ENCODE measurements around the gene PLXNA2. TPM values are rescaled to one million over a fixed set of nuclear protein-coding genes. Genes with fewer than 3 reads are reported as not detected.

PLXNA2 gene
- total and polyA plus RNA-seq, 8 donors = 48.7 to 137 (median 72.9) TPM

- intact Hi-C loops (cut with DNase I) = no loop called here
- Histone ChIP-seq H3K36me3 (no peaks in the 10 kb centered on the region), H3K9me3 (no peaks in the 10 kb centered on the region), H3K4me3 (no peak overlapping the region), H3K4me1 (peaks cover 7 to 19% (median 8%) of the 10 kb centered on the region in 3 donors), H3K27me3 (no peaks in the 10 kb centered on the region), H3K27ac (no peak overlapping the region)
- WGBS, 2 donors = 76 to 82% methylated on average over 5 of the region's 5 CpGs
- TF ChIP-seq, protein P1, sequence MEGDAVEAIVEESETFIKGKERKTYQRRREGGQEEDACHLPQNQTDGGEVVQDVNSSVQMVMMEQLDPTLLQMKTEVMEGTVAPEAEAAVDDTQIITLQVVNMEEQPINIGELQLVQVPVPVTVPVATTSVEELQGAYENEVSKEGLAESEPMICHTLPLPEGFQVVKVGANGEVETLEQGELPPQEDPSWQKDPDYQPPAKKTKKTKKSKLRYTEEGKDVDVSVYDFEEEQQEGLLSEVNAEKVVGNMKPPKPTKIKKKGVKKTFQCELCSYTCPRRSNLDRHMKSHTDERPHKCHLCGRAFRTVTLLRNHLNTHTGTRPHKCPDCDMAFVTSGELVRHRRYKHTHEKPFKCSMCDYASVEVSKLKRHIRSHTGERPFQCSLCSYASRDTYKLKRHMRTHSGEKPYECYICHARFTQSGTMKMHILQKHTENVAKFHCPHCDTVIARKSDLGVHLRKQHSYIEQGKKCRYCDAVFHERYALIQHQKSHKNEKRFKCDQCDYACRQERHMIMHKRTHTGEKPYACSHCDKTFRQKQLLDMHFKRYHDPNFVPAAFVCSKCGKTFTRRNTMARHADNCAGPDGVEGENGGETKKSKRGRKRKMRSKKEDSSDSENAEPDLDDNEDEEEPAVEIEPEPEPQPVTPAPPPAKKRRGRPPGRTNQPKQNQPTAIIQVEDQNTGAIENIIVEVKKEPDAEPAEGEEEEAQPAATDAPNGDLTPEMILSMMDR (IDR thresholded peaks at IDR 0.05) = no peak
- FAIRE-seq = no peak
- DNase-seq = no peak
- ATAC-seq = no peak
Observed at GRCh38 chr1:208118306-208118705, 125.9 kb downstream of the PLXNA2 start.

GRCh38 chr1:208117826-208118225 is 126.4 kb downstream of the PLXNA2 start:
- no peaks in the 10 kb centered on the region for H3K9me3 ChIP-seq
- H3K4me1 ChIP-seq = peaks cover 7 to 19% (median 8%) of the 10 kb centered on the region in 3 donors
- no peak for ATAC-seq
- TF ChIP-seq, protein P1 (IDR thresholded peaks at IDR 0.05) = no peak
- no peaks in the 10 kb centered on the region for H3K27me3 ChIP-seq
- WGBS, 2 donors = 78% methylated on average over 4 of the region's 4 CpGs
- FAIRE-seq = no peak
- no peak overlapping the region for H3K27ac ChIP-seq
- intact Hi-C loops (cut with DNase I) = no loop called here
- no peaks in the 10 kb centered on the region for H3K36me3 ChIP-seq
- H3K4me3 ChIP-seq = no peak overlapping the region
- no peak for DNase-seq

DNA sequence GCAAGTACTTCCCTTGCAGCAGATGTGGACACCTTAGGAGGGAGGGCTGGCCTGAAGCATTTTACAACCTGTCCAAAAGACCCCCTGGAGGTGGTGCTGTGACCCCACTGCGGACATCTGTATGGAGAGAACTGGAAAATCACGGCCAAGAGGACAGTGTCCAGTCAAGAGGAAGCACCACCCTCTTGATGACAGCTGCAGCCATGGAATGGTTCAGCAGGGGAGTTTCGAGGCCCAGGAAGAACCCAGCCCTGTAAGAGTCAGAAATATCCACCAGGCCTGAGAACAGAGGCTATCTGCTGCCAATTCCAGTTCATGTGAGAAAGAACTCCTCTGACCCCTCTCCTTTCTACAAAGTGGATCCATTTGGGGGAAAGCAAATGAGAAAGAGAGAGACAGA is 126.8 kb downstream of the PLXNA2 start:
- peaks cover 7 to 19% (median 8%) of the 10 kb centered on the region in 3 donors for H3K4me1 ChIP-seq
- no peak for FAIRE-seq

DNA sequence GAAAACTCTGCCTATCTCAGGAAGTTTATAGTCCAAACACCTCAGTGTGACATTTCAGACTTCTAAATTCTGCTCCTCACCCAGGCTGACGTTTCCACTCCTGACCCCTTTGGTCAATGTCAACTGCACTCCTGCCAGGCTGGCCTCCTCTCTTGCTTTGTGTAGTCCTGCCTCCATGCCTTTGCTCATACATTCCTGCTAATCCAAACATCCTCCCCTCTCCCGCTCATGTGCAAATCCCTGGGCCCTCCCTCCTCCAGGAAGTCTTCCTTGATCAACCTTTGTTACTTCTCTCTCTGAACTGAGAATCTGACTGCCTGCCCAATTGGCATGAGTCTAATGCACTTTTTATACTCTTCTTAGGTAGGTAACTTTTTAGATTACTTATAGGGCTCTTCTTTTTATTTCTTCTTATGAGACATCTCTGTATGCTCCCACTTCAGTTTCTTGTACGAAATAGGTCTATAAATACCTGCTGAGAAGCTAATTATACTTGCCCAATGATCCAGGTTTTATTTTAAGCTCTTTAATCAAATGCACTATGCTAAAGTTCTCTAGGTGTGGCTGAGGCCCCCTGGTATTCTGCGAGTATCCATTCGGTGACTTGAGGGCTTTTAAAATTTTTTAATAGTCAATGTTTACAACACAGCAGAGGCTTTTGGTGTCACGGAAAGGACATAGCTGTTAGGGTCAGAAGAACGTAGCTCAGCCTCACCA is 128.1 kb downstream of the PLXNA2 start:
- 81 to 82% methylated on average over 7 of the region's 7 CpGs for WGBS, 2 donors
- intact Hi-C loops (cut with DNase I) = no loop called here
- Histone ChIP-seq H3K27me3 (no peaks in the 10 kb centered on the region), H3K4me1 (peaks cover 7 to 15% (median 8%) of the 10 kb centered on the region in 3 donors), H3K27ac (no peak overlapping the region), H3K36me3 (no peaks in the 10 kb centered on the region), H3K9me3 (no peaks in the 10 kb centered on the region), H3K4me3 (no peak overlapping the region)
- ATAC-seq (no peak), FAIRE-seq (no peak), DNase-seq (no peak)
- TF ChIP-seq, protein P1 (IDR thresholded peaks at IDR 0.05) = no peak

More for the DNA sequence above, 126.8 kb downstream of the PLXNA2 start:
- Histone ChIP-seq H3K4me3 (no peak overlapping the region), H3K27me3 (no peaks in the 10 kb centered on the region), H3K9me3 (no peaks in the 10 kb centered on the region), H3K27ac (no peak overlapping the region), H3K36me3 (no peaks in the 10 kb centered on the region)
- intact Hi-C loops (cut with DNase I) = no loop called here
- 81 to 83% methylated on average over 3 of the region's 3 CpGs for WGBS, 2 donors
- no peak for DNase-seq
- no peak for ATAC-seq
- TF ChIP-seq, protein P1 (IDR thresholded peaks at IDR 0.05) = no peak

GRCh38 chr1:208113011-208113410 is 131.2 kb downstream of the PLXNA2 start:
- no peak overlapping the region for H3K4me3 ChIP-seq
- no peak for DNase-seq
- H3K27me3 ChIP-seq = no peaks in the 10 kb centered on the region
- H3K4me1 ChIP-seq = no peaks in the 10 kb centered on the region
- FAIRE-seq = no peak
- no peaks in the 10 kb centered on the region for H3K9me3 ChIP-seq
- H3K36me3 ChIP-seq = no peaks in the 10 kb centered on the region
- no peak overlapping the region for H3K27ac ChIP-seq
- TF ChIP-seq, protein P1 (IDR thresholded peaks at IDR 0.05) = no peak
- no peak for ATAC-seq
- intact Hi-C loops (cut with DNase I) = no loop called here

Data from pancreas (tissue), 10 donors.